Activated naive CD4-positive, alpha-beta T cell treated with anti-CD3 and anti-CD28 coated beads, Interleukin-2, amount 10 ng/mL, durations not matched to agents 5 hours and 36 hours (primary cell): ENCODE measurements around the gene ALG10B. TPM values are rescaled to one million over a fixed set of nuclear protein-coding genes. Genes with fewer than 3 reads are reported as not detected.

Experiments used
- total RNA-seq, 2 experiments: library from RNA; stranded (reverse); gene quantifications; one replicate each; pipeline ENCODE4 v1.2.3, GENCODE V29; 2021

Gene ALG10B, protein sequence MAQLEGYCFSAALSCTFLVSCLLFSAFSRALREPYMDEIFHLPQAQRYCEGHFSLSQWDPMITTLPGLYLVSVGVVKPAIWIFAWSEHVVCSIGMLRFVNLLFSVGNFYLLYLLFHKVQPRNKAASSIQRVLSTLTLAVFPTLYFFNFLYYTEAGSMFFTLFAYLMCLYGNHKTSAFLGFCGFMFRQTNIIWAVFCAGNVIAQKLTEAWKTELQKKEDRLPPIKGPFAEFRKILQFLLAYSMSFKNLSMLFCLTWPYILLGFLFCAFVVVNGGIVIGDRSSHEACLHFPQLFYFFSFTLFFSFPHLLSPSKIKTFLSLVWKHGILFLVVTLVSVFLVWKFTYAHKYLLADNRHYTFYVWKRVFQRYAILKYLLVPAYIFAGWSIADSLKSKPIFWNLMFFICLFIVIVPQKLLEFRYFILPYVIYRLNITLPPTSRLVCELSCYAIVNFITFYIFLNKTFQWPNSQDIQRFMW
- 10 to 100 TPM in 1 of 2 experiments, 1 to 10 TPM in 1; 9.8 to 13.4 TPM for total RNA-seq

DNA sequence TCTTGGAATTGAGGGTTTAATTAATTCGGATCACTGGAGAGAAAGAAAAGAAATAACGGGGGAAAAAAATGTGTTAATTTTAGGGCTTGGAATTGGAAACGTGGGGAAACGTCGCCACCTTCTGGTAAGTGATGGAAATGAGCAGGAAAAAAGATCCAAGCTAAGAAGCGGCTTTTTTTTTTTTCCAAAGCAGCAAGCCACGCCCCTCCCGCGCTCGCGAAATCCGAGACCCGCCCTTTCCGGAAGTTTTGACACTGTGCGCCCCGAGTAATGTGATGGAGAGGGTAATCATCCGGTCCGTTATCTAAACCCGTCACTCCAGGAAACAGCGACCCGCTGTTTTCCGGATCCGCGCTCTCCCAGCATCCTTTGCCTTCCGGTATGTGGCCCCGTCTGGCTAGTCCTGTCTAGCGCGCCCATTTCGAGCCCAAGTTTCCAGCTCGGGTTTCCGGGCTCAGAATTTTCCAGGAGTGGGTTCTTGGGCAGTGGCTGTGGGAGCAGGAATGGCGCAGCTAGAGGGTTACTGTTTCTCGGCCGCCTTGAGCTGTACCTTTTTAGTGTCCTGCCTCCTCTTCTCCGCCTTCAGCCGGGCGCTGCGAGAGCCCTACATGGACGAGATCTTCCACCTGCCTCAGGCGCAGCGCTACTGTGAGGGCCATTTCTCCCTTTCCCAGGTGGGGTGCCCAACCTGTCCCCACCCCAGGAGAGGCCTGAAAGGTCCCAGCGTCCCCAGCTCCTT lies at the start of gene ALG10B:
Gene ALG10B, plus strand, starts transcription at position 384 of the 739 bp plus-strand sequence. Its CDS starts 120 bp downstream, at position 504.

